ENCODE measurements around the gene FASTKD2.

Gene FASTKD2

DNA sequence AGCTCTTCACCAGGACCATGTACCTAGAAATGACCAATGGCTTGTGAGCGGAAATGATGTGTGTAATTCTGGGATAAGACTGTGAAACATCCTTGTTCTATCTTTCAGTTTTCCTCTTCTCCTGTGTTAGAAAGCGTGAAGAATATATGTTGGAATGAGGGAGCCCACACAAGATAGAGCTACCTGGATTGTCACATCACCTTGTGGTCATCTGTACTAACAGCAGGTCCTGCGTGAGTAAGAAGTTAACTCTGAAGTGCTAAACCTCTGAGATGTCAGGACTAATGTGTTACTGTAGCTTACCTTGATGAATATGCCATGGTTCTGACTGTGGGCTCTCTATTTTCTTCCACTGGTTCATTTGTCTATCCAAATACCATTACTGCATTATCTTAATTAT is 75.6 kb downstream of the FASTKD2 start:
- no peak for DNase-seq
